Neural cell (in vitro differentiated cells): Measurements from ENCODE around the gene ITPK1. TPM values are rescaled to one million over a fixed set of nuclear protein-coding genes. Genes with fewer than 3 reads are reported as not detected.

Source experiments
- H2AFZ ChIP-seq: fragments of 200-600, 300-800 bp; sonication (generic), shearing (Covaris generic); 2 replicates; pipeline ENCODE4 v1.6.0; 2014; ENCODE audit warnings: low read depth, mild to moderate bottlenecking, antibody characterized with exemption, low read length, moderate library complexity
- H3F3A ChIP-seq: fragments of 200-600 bp; shearing (Covaris generic); 2 replicates; pipeline ENCODE4 v1.6.1; 2016; ENCODE audit warnings: mild to moderate bottlenecking, moderate library complexity, mixed read lengths, antibody characterized with exemption, low read length; ENCODE audit not compliant: insufficient read depth, poor library complexity, severe bottlenecking
- H3K27ac ChIP-seq: fragments of 200-600, 300-800 bp; sonication (generic), shearing (Covaris generic); 2 replicates; pipeline ENCODE4 v1.5.1; 2014; ENCODE audit warnings: mild to moderate bottlenecking, low read length, moderate library complexity
- H3K27me3 ChIP-seq: fragments of 300-800, 200-600 bp; sonication (generic), shearing (Covaris generic); 2 replicates; pipeline ENCODE4 v1.6.0; 2014; ENCODE audit warnings: mild to moderate bottlenecking, low read depth, low read length, moderate library complexity; ENCODE audit not compliant: insufficient read depth
- H3K36me3 ChIP-seq: fragments of 300-800, 200-600 bp; sonication (generic), shearing (Covaris generic); 2 replicates; pipeline ENCODE4 v1.5.1; 2014; ENCODE audit warnings: mild to moderate bottlenecking, antibody characterized with exemption, low read length, moderate library complexity; ENCODE audit not compliant: insufficient read depth
- H3K4me2 ChIP-seq: fragments of 300-800, 200-600 bp; sonication (generic), shearing (Covaris generic); 2 replicates; pipeline ENCODE4 v1.6.0; 2014; ENCODE audit warnings: mild to moderate bottlenecking, low read length
- H3K4me3 ChIP-seq: fragments of 300-800, 200-600 bp; sonication (generic), shearing (Covaris generic); 2 replicates; pipeline ENCODE4 v1.5.1; 2014; ENCODE audit warnings: mild to moderate bottlenecking, low read length, moderate library complexity
- H3K79me2 ChIP-seq: fragments of 200-600 bp; shearing (Covaris generic); replicated peaks from 2 replicates; pipeline ENCODE4 v1.6.0; 2014; ENCODE audit warnings: mild to moderate bottlenecking, low read length, moderate library complexity; ENCODE audit not compliant: insufficient read depth
- H3K9ac ChIP-seq: fragments of 300-800, 200-600 bp; sonication (generic), shearing (Covaris generic); 2 replicates; pipeline ENCODE4 v1.6.1; 2016; ENCODE audit warnings: mild to moderate bottlenecking, low read length, mixed read lengths
- H3K9me2 ChIP-seq: fragments of 200-600 bp; shearing (Covaris generic); 2 replicates; pipeline ENCODE4 v1.6.1; 2016; ENCODE audit warnings: mild to moderate bottlenecking, low read length, mixed read lengths; ENCODE audit not compliant: insufficient read depth
- H3K9me3 ChIP-seq: fragments of 200-600, 300-800 bp; sonication (generic), shearing (Covaris generic); 2 replicates; pipeline ENCODE4 v1.6.1; 2016; ENCODE audit warnings: mild to moderate bottlenecking, mixed run types, low read length, moderate library complexity, mixed read lengths
- H4K20me1 ChIP-seq: fragments of 200-600 bp; shearing (Covaris generic); 2 replicates; pipeline ENCODE4 v1.6.1; 2016; ENCODE audit warnings: mild to moderate bottlenecking, mixed run types; ENCODE audit not compliant: insufficient read depth
- CTCF ChIP-seq: fragments of 450-650 bp; IDR thresholded peaks from 2 replicates; pipeline ENCODE4 v1.5.1; 2014; ENCODE audit warnings: antibody characterized with exemption, mild to moderate bottlenecking, moderate library complexity; ENCODE audit not compliant: poor library complexity, severe bottlenecking
- EP300 ChIP-seq: fragments of 450-650 bp; conservative IDR thresholded peaks from 2 replicates; pipeline ENCODE4 v1.6.1; 2014; ENCODE audit warnings: antibody characterized with exemption, mild to moderate bottlenecking, moderate library complexity; ENCODE audit not compliant: poor library complexity, severe bottlenecking
- EZH2 ChIP-seq: fragments of 200-600, 300-800 bp; shearing (Covaris generic), sonication (generic); IDR thresholded peaks from 2 replicates; pipeline ENCODE4 v1.6.1; 2014; ENCODE audit warnings: antibody characterized with exemption, low read length, borderline replicate concordance, mild to moderate bottlenecking; ENCODE audit not compliant: insufficient read depth, poor library complexity, severe bottlenecking
- MXI1 ChIP-seq: fragments of 450-650 bp; conservative IDR thresholded peaks from 2 replicates; pipeline ENCODE4 v1.6.1; 2014; ENCODE audit warnings: antibody characterized with exemption, mild to moderate bottlenecking; ENCODE audit not compliant: poor library complexity, severe bottlenecking
- POLR2AphosphoS5 ChIP-seq: IDR thresholded peaks from 2 replicates; pipeline ENCODE4 v1.6.1; 2012
- RAD21 ChIP-seq: fragments of 450-650 bp; conservative IDR thresholded peaks from 2 replicates; pipeline ENCODE4 v1.6.1; 2014; ENCODE audit warnings: antibody characterized with exemption, mild to moderate bottlenecking, moderate library complexity
- REST ChIP-seq: IDR thresholded peaks from 2 replicates; pipeline ENCODE4 v1.6.1; 2012; ENCODE audit warnings: borderline replicate concordance
- SMC3 ChIP-seq: fragments of 450-650 bp; conservative IDR thresholded peaks from 2 replicates; pipeline ENCODE4 v1.6.1; 2014; ENCODE audit warnings: antibody characterized with exemption, mild to moderate bottlenecking, moderate library complexity; ENCODE audit not compliant: poor library complexity
- TAF1 ChIP-seq: IDR thresholded peaks from 2 replicates; pipeline ENCODE4 v1.6.1; 2012; ENCODE audit warnings: low read depth
- polyA plus RNA-seq: library from polyadenylated mRNA; depleted of rRNA; stranded (reverse); fragments of >200 nt; gene quantifications from 2 replicates; pipeline ENCODE4 v1.2.3, GENCODE V29; 2014

ITPK1 gene
- polyA plus RNA-seq, 1 donor from 2014 or later = 65.0 TPM

GRCh38 chr14:93081876-93082570, 33.7 kb downstream of the ITPK1 start:
- no peaks in the 10 kb centered on the region for H3K79me2 ChIP-seq
- no peaks in the 10 kb centered on the region for H4K20me1 ChIP-seq
- no peak overlapping the region for H3K9ac ChIP-seq
- no peaks in the 10 kb centered on the region for H3K9me2 ChIP-seq
- H3K27ac ChIP-seq = no peak overlapping the region
- TF ChIP-seq POLR2AphosphoS5 = no peak
- no peak for TF ChIP-seq MXI1
- TF ChIP-seq SMC3 = no peak
- no peak for TF ChIP-seq RAD21
- no peak for TF ChIP-seq REST
- TF ChIP-seq EZH2 = no peak
- TF ChIP-seq CTCF = no peak
- TF ChIP-seq TAF1 = no peak
- TF ChIP-seq EP300 = no peak
- no peaks in the 10 kb centered on the region for H3K27me3 ChIP-seq
- H2AFZ ChIP-seq = no peak overlapping the region
- no peaks in the 10 kb centered on the region for H3K36me3 ChIP-seq
- H3K9me3 ChIP-seq = no peaks in the 10 kb centered on the region
- no peak overlapping the region for H3K4me3 ChIP-seq
- no peak overlapping the region for H3K4me2 ChIP-seq
- no peaks in the 10 kb centered on the region for H3F3A ChIP-seq

- Histone ChIP-seq H3K9ac (no peak overlapping the region), H3K4me3 (no peak overlapping the region), H3K4me2 (no peak overlapping the region), H4K20me1 (no peaks in the 10 kb centered on the region), H3K9me3 (no peaks in the 10 kb centered on the region), H3K9me2 (no peaks in the 10 kb centered on the region), H3F3A (no peaks in the 10 kb centered on the region), H3K36me3 (no peaks in the 10 kb centered on the region), H3K27ac (no peak overlapping the region), H2AFZ (no peak overlapping the region), H3K27me3 (no peaks in the 10 kb centered on the region), H3K79me2 (no peaks in the 10 kb centered on the region)
- TF ChIP-seq SMC3 (no peak), REST (no peak), EZH2 (no peak), MXI1 (no peak), EP300 (no peak), RAD21 (no peak), TAF1 (no peak), POLR2AphosphoS5 (no peak), CTCF (no peak)
These were observed 35.8 kb downstream of the ITPK1 start for GRCh38 chr14:93079865-93080403.
